ENCODE data around the gene HOXC11.

HOXC11 gene

DNA sequence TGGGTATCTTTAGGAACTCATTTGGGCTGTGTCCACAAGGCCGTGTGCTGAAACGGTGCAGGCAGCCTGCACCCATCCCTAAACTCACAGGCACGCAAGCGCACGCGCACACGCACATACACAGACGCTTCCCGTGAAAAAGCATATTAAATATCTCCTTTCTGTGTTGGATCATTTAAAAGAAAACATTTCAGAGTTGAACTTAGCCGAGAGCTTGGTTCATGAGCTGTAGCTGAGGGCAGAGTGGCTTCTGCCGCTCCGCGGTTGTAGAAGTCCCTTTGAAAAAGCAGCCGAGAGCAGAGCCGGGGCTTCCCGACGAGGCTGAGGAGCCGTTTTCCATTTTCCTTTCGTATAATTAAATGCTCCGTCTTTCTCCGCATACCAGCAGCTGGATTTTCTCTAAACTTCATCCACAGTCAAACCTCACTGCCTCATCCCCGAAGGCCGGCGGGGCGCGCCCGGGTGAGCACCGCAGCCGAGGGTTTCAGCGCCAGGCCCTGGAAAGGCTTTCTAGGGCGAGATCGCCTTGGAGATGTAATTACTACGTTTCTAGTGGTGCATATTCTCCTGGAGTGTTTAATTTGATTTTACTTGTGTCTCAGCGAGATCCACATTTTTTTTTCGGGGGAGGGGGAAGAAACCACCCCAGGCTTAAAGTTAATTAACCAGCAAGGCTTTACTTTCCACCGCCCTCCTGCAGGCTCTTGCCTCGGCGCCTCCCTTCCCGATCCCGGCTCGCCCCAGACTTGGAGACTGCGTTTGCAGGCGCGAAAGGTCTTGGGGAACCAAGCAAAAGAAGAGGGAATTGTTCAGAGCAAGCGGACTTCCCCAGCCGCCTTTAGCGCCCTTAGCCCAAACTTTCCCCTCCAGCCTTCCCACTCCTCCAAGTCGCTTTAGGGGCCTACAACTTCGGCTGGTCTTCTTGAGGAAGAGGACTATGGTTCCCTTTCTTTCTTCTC, 37.3 kb upstream of the HOXC11 start:
- Histone ChIP-seq H3K27ac (ENCODE audit: low read length) (no peak overlapping the region), H3K4me1 (ENCODE audit: control insufficient read depth, insufficient read depth, low read length) (0 out of 2 replicates have a peak, but pooled peaks cover 1% of the 10 kb centered on the region), H3K27me3 (ENCODE audit: control insufficient read depth, insufficient read depth, low read length) (peaks cover 92% of the 10 kb centered on the region), H3K36me3 (ENCODE audit: control insufficient read depth, insufficient read depth, low read length) (no peaks in the 10 kb centered on the region), H3K4me3 (ENCODE audit: low read length) (no peak overlapping the region), H3K9me3 (ENCODE audit: control insufficient read depth, insufficient read depth, low read length) (no peaks in the 10 kb centered on the region)
- WGBS (ENCODE audit: insufficient coverage, insufficient read length), result no CpG with 5 or more reads among the region's 49 CpGs
- DNase-seq (ENCODE audit: low read depth, low spot score), result no peak

DNA sequence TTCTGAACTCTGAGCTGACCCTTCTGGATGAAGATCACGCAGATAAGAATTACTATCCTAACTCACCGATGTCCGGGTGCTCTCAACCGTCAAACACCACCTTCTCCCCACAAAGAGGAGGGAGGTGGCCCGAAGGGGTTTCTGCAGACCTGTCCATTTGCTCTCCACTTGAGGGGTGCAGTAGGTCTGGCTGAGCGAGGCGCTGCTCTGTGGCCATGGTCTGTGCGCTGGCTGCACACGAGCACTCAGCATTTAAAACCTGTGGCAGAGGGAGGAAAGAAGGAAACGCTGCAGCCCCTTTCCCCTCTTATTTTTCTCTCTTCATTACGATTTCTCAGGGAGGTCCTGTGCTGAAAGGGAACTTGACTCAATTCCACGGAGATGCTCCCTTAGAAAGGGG, 35.8 kb upstream of the HOXC11 start:
- WGBS (ENCODE audit: insufficient coverage, insufficient read length), result no CpG with 5 or more reads among the region's 12 CpGs
- no peaks in the 10 kb centered on the region for H3K9me3 ChIP-seq (ENCODE audit: control insufficient read depth, insufficient read depth, low read length)
- H3K27me3 ChIP-seq (ENCODE audit: control insufficient read depth, insufficient read depth, low read length), result peaks cover 92% of the 10 kb centered on the region
- H3K4me3 ChIP-seq (ENCODE audit: low read length), result no peak overlapping the region
- H3K27ac ChIP-seq (ENCODE audit: low read length), result no peak overlapping the region
- no peak for DNase-seq (ENCODE audit: low read depth, low spot score)
- 0 out of 2 replicates have a peak, but pooled peaks cover 1% of the 10 kb centered on the region for H3K4me1 ChIP-seq (ENCODE audit: control insufficient read depth, insufficient read depth, low read length)
- no peaks in the 10 kb centered on the region for H3K36me3 ChIP-seq (ENCODE audit: control insufficient read depth, insufficient read depth, low read length)

DNA sequence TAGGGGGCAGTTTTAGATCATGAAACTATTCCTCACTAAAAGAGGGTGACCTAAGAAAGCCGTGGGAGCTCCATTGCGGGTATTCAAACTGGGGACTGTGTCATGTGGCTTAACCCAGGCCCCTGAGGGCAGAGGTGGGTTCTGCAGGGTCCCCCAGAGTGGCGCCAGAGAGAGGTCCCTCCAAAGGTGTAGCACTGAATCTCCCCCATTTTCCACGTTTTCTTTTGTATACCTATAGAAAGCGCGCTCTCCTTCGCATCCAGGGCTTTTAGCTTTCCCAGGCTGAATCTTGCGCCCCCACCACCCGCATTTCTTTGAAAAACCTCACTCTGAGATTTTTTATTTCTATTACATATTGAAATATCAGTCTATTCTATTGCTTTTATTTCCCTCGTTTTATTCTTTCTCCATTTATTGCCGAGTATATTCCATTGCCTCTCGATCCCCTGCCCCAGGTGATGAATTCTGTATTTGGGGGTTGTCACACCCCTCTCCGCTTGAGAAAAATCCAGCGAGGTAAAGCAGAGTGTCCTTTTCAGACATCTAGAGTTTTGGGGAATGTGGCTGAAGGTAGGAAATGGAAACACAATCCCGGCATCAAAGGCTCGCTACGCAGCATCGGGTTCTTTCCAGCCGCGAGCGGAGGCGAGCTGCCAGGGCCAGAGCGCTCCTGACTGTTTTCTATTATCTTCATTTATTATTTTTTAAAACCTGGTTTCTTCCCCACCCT, 35.2 kb upstream of the HOXC11 start:
- 0 out of 2 replicates have a peak, but pooled peaks cover 1% of the 10 kb centered on the region for H3K4me1 ChIP-seq (ENCODE audit: control insufficient read depth, insufficient read depth, low read length)
- no peak for DNase-seq (ENCODE audit: low read depth, low spot score)
- no peaks in the 10 kb centered on the region for H3K9me3 ChIP-seq (ENCODE audit: control insufficient read depth, insufficient read depth, low read length)
- H3K36me3 ChIP-seq (ENCODE audit: control insufficient read depth, insufficient read depth, low read length), result no peaks in the 10 kb centered on the region
- H3K27me3 ChIP-seq (ENCODE audit: control insufficient read depth, insufficient read depth, low read length), result peaks cover 90% of the 10 kb centered on the region
- WGBS (ENCODE audit: insufficient coverage, insufficient read length), result no CpG with 5 or more reads among the region's 23 CpGs
- no peak overlapping the region for H3K4me3 ChIP-seq (ENCODE audit: low read length)
- H3K27ac ChIP-seq (ENCODE audit: low read length), result no peak overlapping the region

DNA sequence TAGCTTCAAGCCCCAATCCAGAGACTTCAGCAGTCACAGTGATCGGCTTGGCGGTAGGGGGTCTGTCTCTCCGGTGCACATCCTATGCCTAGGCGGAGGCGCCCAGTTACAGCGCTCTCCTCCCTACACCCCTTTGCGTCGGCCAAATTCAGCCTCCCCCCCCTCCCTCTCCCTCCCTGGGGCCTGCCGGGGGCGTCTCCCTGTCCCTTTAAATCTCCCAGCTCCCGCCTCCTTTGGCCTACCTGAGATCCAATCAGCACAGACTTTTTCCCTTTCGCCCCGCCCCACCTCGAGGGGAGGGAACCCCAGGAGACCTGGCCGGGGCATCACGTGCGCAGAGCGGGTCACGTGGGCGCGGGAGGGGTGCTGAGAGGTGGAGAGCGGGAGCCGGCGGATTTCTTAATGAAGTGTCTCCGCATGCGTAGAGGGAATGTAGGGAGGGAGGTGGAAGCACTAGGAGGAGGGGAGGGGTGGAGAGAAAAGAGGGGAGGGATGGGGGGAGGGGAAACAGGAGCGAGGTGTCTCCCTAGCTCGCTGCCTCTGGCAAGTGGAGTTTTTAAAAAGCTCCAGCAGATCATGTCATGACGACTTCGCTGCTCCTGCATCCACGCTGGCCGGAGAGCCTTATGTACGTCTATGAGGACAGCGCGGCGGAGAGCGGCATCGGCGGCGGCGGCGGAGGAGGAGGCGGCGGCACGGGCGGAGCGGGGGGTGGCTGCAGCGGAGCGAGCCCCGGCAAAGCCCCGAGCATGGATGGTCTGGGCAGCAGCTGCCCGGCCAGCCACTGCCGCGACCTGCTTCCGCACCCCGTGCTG, 34.4 kb upstream of the HOXC11 start, which contains the start of gene HOXC13:
TSS of gene HOXC13 (plus strand) at position 506 of the 815 bp plus-strand sequence. CDS start at position 582, 76 bp downstream.
- Histone ChIP-seq H3K27ac (ENCODE audit: low read length) (no peak within 1 kb of the TSS), H3K4me3 (ENCODE audit: low read length) (no peak within 1 kb of the TSS), H3K4me1 (ENCODE audit: control insufficient read depth, insufficient read depth, low read length) (0 out of 2 replicates have a peak, but pooled peaks cover 1% of the 10 kb centered on the region), H3K36me3 (ENCODE audit: control insufficient read depth, insufficient read depth, low read length) (no peaks in the 10 kb centered on the region), H3K9me3 (ENCODE audit: control insufficient read depth, insufficient read depth, low read length) (no peaks in the 10 kb centered on the region), H3K27me3 (ENCODE audit: control insufficient read depth, insufficient read depth, low read length) (peaks cover 85% of the 10 kb centered on the region)
- DNase-seq (ENCODE audit: low read depth, low spot score), result peak; percentile 85
- WGBS (ENCODE audit: insufficient coverage, insufficient read length), result no CpG with 5 or more reads among the region's 56 CpGs

DNA sequence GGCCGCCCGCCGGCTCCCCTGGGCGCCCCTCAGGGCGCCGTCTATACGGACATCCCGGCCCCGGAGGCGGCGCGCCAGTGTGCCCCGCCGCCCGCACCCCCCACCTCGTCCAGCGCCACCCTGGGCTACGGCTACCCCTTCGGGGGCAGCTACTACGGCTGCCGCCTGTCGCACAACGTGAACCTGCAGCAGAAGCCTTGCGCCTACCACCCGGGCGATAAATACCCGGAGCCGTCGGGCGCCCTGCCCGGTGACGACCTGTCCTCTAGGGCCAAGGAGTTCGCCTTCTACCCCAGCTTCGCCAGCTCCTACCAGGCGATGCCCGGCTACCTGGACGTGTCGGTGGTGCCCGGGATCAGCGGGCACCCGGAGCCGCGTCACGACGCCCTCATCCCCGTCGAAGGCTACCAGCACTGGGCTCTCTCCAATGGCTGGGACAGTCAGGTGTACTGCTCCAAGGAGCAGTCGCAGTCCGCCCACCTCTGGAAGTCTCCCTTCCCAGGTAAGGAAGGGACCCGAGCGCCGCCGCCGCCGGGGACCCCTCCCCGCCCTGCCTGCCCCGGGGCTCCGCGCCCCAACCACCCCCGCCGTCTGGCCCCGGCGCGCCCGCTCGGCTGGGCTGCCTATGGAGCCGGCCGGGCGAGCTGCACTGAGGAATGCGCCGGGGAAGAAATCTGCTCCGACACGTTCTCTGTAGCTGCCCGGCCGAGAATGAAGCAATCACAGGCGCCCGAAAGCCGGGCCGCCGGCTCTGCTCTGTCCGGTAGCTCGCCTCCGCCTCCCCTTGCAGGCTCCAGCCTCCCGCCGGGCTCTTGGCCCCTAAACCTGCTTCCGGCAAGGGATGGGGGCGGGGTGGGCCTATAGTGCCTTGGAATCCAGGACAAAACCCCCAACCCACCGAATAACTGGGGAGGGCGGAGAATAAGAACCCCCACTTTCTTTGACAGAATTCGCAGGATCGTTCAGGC, 33.5 kb upstream of the HOXC11 start:
- H3K4me1 ChIP-seq (ENCODE audit: control insufficient read depth, insufficient read depth, low read length), result 0 out of 2 replicates have a peak, but pooled peaks cover 1% of the 10 kb centered on the region
- peaks cover 85% of the 10 kb centered on the region for H3K27me3 ChIP-seq (ENCODE audit: control insufficient read depth, insufficient read depth, low read length)
- H3K4me3 ChIP-seq (ENCODE audit: low read length), result no peak overlapping the region
- DNase-seq (ENCODE audit: low read depth, low spot score), result no peak
- H3K27ac ChIP-seq (ENCODE audit: low read length), result no peak overlapping the region
- no peaks in the 10 kb centered on the region for H3K9me3 ChIP-seq (ENCODE audit: control insufficient read depth, insufficient read depth, low read length)
- no peaks in the 10 kb centered on the region for H3K36me3 ChIP-seq (ENCODE audit: control insufficient read depth, insufficient read depth, low read length)
- no CpG with 5 or more reads among the region's 91 CpGs for WGBS (ENCODE audit: insufficient coverage, insufficient read length)

DNA sequence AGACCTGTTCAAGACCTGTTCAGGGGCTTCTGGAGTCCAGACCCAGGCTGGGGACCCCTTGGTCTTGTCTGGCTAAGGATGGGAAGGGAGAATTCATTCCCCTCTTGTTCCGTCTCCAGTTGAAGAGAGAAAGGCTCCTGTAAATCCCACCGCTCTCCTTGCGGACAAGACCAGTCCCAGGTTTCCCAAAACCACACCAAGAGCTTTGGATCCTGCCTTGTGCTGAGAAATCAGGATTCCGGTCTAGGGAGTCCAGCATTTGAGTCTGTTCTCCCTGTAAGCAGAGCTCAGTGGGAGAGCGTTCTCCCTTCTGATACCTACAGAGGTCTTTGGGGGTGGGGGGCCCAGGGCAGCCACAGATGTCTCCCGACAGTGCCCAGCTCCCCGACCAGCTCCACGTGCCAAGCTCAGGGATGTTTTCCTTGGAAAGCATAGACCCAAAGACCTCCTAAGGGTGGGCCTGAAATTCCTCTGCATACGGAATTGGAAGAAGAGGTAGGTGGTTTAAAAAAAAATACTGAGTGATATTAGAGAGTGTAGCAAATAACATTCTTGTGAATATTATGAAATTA, 32.4 kb upstream of the HOXC11 start:
- H3K27me3 ChIP-seq (ENCODE audit: control insufficient read depth, insufficient read depth, low read length), result peaks cover 85% of the 10 kb centered on the region
- WGBS (ENCODE audit: insufficient coverage, insufficient read length), result no CpG with 5 or more reads among the region's 9 CpGs
- DNase-seq (ENCODE audit: low read depth, low spot score), result no peak
- 0 out of 2 replicates have a peak, but pooled peaks cover 1% of the 10 kb centered on the region for H3K4me1 ChIP-seq (ENCODE audit: control insufficient read depth, insufficient read depth, low read length)
- no peak overlapping the region for H3K4me3 ChIP-seq (ENCODE audit: low read length)
- H3K36me3 ChIP-seq (ENCODE audit: control insufficient read depth, insufficient read depth, low read length), result no peaks in the 10 kb centered on the region
- H3K9me3 ChIP-seq (ENCODE audit: control insufficient read depth, insufficient read depth, low read length), result no peaks in the 10 kb centered on the region
- no peak overlapping the region for H3K27ac ChIP-seq (ENCODE audit: low read length)

DNA sequence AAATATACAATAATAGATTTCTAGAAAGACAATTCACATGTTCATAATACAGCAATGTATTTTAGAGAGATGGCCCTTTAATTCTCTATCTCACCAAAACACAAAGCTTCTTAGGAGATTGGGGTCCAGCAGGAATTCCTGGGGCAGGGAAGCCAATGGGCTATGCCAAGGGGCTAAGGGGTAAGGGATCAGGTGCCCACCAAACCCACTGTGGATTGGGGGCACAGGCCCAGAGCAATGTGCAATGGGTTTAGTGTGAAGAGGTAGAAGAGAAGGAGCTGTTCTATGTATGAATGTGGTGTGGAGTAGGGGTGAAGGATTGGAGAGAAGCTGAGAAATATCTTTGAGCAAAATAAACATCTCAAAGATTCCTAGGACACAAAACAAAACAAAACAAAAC, 31.7 kb upstream of the HOXC11 start:
- 0 out of 2 replicates have a peak, but pooled peaks cover 1% of the 10 kb centered on the region for H3K4me1 ChIP-seq (ENCODE audit: control insufficient read depth, insufficient read depth, low read length)
- H3K4me3 ChIP-seq (ENCODE audit: low read length), result no peak overlapping the region
- H3K36me3 ChIP-seq (ENCODE audit: control insufficient read depth, insufficient read depth, low read length), result no peaks in the 10 kb centered on the region
- no peak for DNase-seq (ENCODE audit: low read depth, low spot score)
- no peaks in the 10 kb centered on the region for H3K9me3 ChIP-seq (ENCODE audit: control insufficient read depth, insufficient read depth, low read length)
- H3K27ac ChIP-seq (ENCODE audit: low read length), result no peak overlapping the region
- H3K27me3 ChIP-seq (ENCODE audit: control insufficient read depth, insufficient read depth, low read length), result peaks cover 85% of the 10 kb centered on the region

DNA sequence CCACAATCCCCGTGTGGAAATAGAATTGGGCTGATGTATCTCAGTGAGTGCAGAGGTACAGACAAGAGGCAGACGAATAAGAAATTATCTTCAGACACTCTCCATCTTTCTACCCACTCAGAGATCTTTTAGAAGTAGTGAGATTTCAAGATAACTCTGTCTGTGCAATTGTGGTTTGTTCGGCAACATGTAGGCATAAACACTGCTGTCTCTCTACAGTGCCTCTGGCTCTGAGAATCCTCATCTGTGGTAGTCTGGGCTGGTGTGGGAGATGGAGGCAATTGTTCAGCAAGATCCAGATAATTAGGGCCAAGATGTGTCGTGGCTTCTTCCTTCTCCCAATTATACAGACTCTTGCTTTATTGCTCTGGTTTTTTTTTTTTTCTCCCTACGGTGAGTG, 31.2 kb upstream of the HOXC11 start:
- Histone ChIP-seq H3K36me3 (ENCODE audit: control insufficient read depth, insufficient read depth, low read length) (no peaks in the 10 kb centered on the region), H3K9me3 (ENCODE audit: control insufficient read depth, insufficient read depth, low read length) (no peaks in the 10 kb centered on the region), H3K27me3 (ENCODE audit: control insufficient read depth, insufficient read depth, low read length) (peaks cover 85% of the 10 kb centered on the region), H3K27ac (ENCODE audit: low read length) (no peak overlapping the region), H3K4me3 (ENCODE audit: low read length) (no peak overlapping the region), H3K4me1 (ENCODE audit: control insufficient read depth, insufficient read depth, low read length) (0 out of 2 replicates have a peak, but pooled peaks cover 1% of the 10 kb centered on the region)
- DNase-seq (ENCODE audit: low read depth, low spot score), result no peak
- no CpG with 5 or more reads among the region's 5 CpGs for WGBS (ENCODE audit: insufficient coverage, insufficient read length)

DNA sequence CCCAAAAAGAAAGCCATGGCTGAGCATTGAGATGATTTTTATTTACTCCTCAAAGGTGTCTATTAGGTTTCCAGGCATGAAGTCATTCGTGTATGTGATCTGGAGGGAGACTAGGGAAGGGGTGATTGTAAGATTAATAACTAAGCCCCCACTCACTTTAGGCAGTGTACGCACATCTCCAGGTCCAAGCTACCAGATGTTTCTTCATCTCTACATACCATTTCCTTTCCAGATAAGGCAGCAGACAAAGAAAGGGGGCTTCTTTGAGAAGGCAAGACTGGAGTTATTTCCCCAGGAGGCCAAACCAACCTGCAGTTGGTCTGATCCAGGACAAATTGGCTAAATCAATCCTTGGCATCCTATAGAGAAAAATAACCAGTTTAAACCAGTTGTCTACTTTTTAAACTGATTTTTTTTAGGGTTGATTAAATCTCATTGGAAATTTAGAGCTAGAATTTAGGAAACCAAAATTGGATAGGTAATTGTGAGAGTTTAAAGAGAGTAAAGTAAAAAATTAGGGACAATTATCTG, 30.4 kb upstream of the HOXC11 start:
- H3K4me1 ChIP-seq (ENCODE audit: control insufficient read depth, insufficient read depth, low read length), result 0 out of 2 replicates have a peak, but pooled peaks cover 1% of the 10 kb centered on the region
- WGBS (ENCODE audit: insufficient coverage, insufficient read length), result no CpG with 5 or more reads among the region's 2 CpGs
- no peaks in the 10 kb centered on the region for H3K36me3 ChIP-seq (ENCODE audit: control insufficient read depth, insufficient read depth, low read length)
- H3K27ac ChIP-seq (ENCODE audit: low read length), result no peak overlapping the region
- H3K4me3 ChIP-seq (ENCODE audit: low read length), result no peak overlapping the region
- no peaks in the 10 kb centered on the region for H3K9me3 ChIP-seq (ENCODE audit: control insufficient read depth, insufficient read depth, low read length)
- no peak for DNase-seq (ENCODE audit: low read depth, low spot score)
- H3K27me3 ChIP-seq (ENCODE audit: control insufficient read depth, insufficient read depth, low read length), result peaks cover 84% of the 10 kb centered on the region
